Cerebellar nuclear complex (tissue), 1 donor: ENCODE results near the gene RNF157.

Experiments
- DNase-seq, 2 experiments: peaks; one replicate each; lab custom pipeline; 2025; lab: John Stamatoyannopoulos, UW

Gene RNF157

GRCh38 chr17:76157759-76158158, 82.5 kb downstream of the RNF157 start:
- no peak for DNase-seq

GRCh38 chr17:76156662-76156991, 83.7 kb downstream of the RNF157 start:
- no peak for DNase-seq

- DNase-seq: no peak
These were observed 84.2 kb downstream of the RNF157 start for GRCh38 chr17:76155988-76156661.

GRCh38 chr17:76154936-76155845, 85.1 kb downstream of the RNF157 start:
- no peak for DNase-seq

- DNase-seq: no peak
These were observed 86.0 kb downstream of the RNF157 start for GRCh38 chr17:76154292-76154691.

GRCh38 chr17:76153640-76154039, 86.7 kb downstream of the RNF157 start:
- DNase-seq: no peak

- no peak for DNase-seq
These were observed 87.1 kb downstream of the RNF157 start for GRCh38 chr17:76153202-76153601.

GRCh38 chr17:76152591-76152990, 87.7 kb downstream of the RNF157 start:
- no peak for DNase-seq

GRCh38 chr17:76151896-76152454, 88.3 kb downstream of the RNF157 start:
- DNase-seq: no peak

- no peak for DNase-seq
These were observed 89.3 kb downstream of the RNF157 start for GRCh38 chr17:76150712-76151622.

- DNase-seq: no peak
These were observed 91.1 kb downstream of the RNF157 start for GRCh38 chr17:76149214-76149613.

GRCh38 chr17:76148015-76148326, 92.3 kb downstream of the RNF157 start:
- no peak for DNase-seq

- DNase-seq: no peak
These were observed 92.9 kb downstream of the RNF157 start for GRCh38 chr17:76147211-76148014.

GRCh38 chr17:76146053-76146851, 94.0 kb downstream of the RNF157 start:
- no peak for DNase-seq

- no peak for DNase-seq
These were observed 94.9 kb downstream of the RNF157 start for GRCh38 chr17:76145231-76146052.

- DNase-seq: no peak
These were observed 97.7 kb downstream of the RNF157 start for GRCh38 chr17:76142585-76143041.

GRCh38 chr17:76142039-76142584, 98.2 kb downstream of the RNF157 start:
- DNase-seq: no peak

GRCh38 chr17:76141212-76142038, 98.9 kb downstream of the RNF157 start, which contains the start of gene FOXJ1:
FOXJ1 (minus strand) TSS chr17:76141245; CDS start chr17:76140395, 850 bp downstream.
- DNase-seq: peak in 1 of 2 experiments; percentile 8
